Skeletal muscle tissue (tissue), 4 donors: ENCODE results near the gene OGDH. TPM values are rescaled to one million over a fixed set of nuclear protein-coding genes. Genes with fewer than 3 reads are reported as not detected.

Experiments
- H3K27ac ChIP-seq: one replicate; pipeline ENCODE4 v1.7.0; 2013; ENCODE audit warnings: mild to moderate bottlenecking, low read depth, low read length, inconsistent platforms
- H3K27me3 ChIP-seq, 3 donors: one replicate each; pipeline ENCODE4 v1.7.0; 2013; ENCODE audit warnings: low read length in 3 of 3; ENCODE audit not compliant: control insufficient read depth in 3 of 3, insufficient read depth in 3 of 3
- H3K36me3 ChIP-seq, 3 donors: one replicate each; pipeline ENCODE4 v1.7.0; 2013; ENCODE audit warnings: low read length in 3 of 3; ENCODE audit not compliant: control insufficient read depth in 3 of 3, insufficient read depth in 3 of 3
- H3K4me1 ChIP-seq, 3 donors: one replicate each; pipeline ENCODE4 v1.7.0; 2013; ENCODE audit warnings: low read length in 3 of 3, mild to moderate bottlenecking in 3 of 3; ENCODE audit not compliant: control insufficient read depth in 3 of 3, insufficient read depth in 3 of 3
- H3K4me3 ChIP-seq, 3 donors: one replicate each; pipeline ENCODE4 v1.7.0; 2013; ENCODE audit warnings: low read length in 3 of 3
- H3K9ac ChIP-seq, 3 donors: one replicate each; pipeline ENCODE4 v1.7.0; 2013; ENCODE audit warnings: low read length in 3 of 3, mild to moderate bottlenecking in 3 of 3, moderate library complexity in 2 of 3, low read depth in 1 of 3
- H3K9me3 ChIP-seq, 3 donors: one replicate each; pipeline ENCODE4 v1.7.0; 2013; ENCODE audit warnings: low read length in 3 of 3; ENCODE audit not compliant: control insufficient read depth in 3 of 3
- total RNA-seq: library from RNA; depleted of rRNA; stranded (reverse); fragments of >200 nt; gene quantifications from one replicate; pipeline ENCODE4 v1.2.3, GENCODE V29; 2014
- donor health status: Osteomylitis.

The OGDH gene
- total RNA-seq, 1 donor from 2014 or later, result 70.5 TPM

GRCh38 chr7:44636926-44637325 lies 30.5 kb downstream of the OGDH start:
- Histone ChIP-seq H3K36me3 (peaks cover 0 to 2% (median 0%) of the 10 kb centered on the region in 3 donors), H3K9me3 (no peaks in the 10 kb centered on the region), H3K27me3 (no peaks in the 10 kb centered on the region), H3K27ac (peak overlapping the region; percentile 73), H3K4me3 (no peak overlapping the region), H3K9ac (peak overlapping the region in 2 of 3 donors; percentile 13 to 63), H3K4me1 (peaks cover 75 to 88% (median 81%) of the 10 kb centered on the region in 3 donors)

- Histone ChIP-seq H3K27ac (peak overlapping the region; percentile 73), H3K4me3 (no peak overlapping the region), H3K9me3 (no peaks in the 10 kb centered on the region), H3K4me1 (peaks cover 73 to 81% (median 75%) of the 10 kb centered on the region in 3 donors), H3K27me3 (no peaks in the 10 kb centered on the region), H3K9ac (peak overlapping the region in 1 of 3 donors; percentile 63), H3K36me3 (no peaks in the 10 kb centered on the region)
Observed at GRCh38 chr7:44637788-44638594, 31.6 kb downstream of the OGDH start.

- no peaks in the 10 kb centered on the region for H3K27me3 ChIP-seq
- peak overlapping the region in 2 of 3 donors; percentile 33 to 63 for H3K9ac ChIP-seq
- H3K27ac ChIP-seq, result peak overlapping the region; percentile 73
- H3K4me1 ChIP-seq, result peaks cover 67 to 72% (median 68%) of the 10 kb centered on the region in 3 donors
- no peaks in the 10 kb centered on the region for H3K36me3 ChIP-seq
- no peaks in the 10 kb centered on the region for H3K9me3 ChIP-seq
- no peak overlapping the region for H3K4me3 ChIP-seq
Observed at GRCh38 chr7:44638611-44639557, 32.5 kb downstream of the OGDH start.

GRCh38 chr7:44639671-44640321 lies 33.4 kb downstream of the OGDH start:
- H3K4me1 ChIP-seq, result peaks cover 64 to 70% (median 64%) of the 10 kb centered on the region in 3 donors
- peak overlapping the region; percentile 73 for H3K27ac ChIP-seq
- no peaks in the 10 kb centered on the region for H3K36me3 ChIP-seq
- peak overlapping the region in 2 of 3 donors; percentile 47 to 63 for H3K9ac ChIP-seq
- H3K27me3 ChIP-seq, result no peaks in the 10 kb centered on the region
- H3K9me3 ChIP-seq, result no peaks in the 10 kb centered on the region
- peak overlapping the region in 2 of 3 donors; percentile 13 to 36 for H3K4me3 ChIP-seq

GRCh38 chr7:44643206-44643605 lies 36.8 kb downstream of the OGDH start:
- Histone ChIP-seq H3K36me3 (peaks cover 15 to 18% (median 17%) of the 10 kb centered on the region in 3 donors), H3K4me3 (no peak overlapping the region), H3K9me3 (no peaks in the 10 kb centered on the region), H3K4me1 (peaks cover 60 to 67% (median 61%) of the 10 kb centered on the region in 3 donors), H3K27ac (no peak overlapping the region), H3K27me3 (no peaks in the 10 kb centered on the region), H3K9ac (no peak overlapping the region)

- Histone ChIP-seq H3K36me3 (peaks cover 23 to 36% (median 31%) of the 10 kb centered on the region in 3 donors), H3K27ac (no peak overlapping the region)
Observed at GRCh38 chr7:44645254-44645653, 38.8 kb downstream of the OGDH start.

GRCh38 chr7:44645696-44646095 lies 39.3 kb downstream of the OGDH start:
- Histone ChIP-seq H3K9ac (peak overlapping the region in 1 of 3 donors; percentile 40), H3K36me3 (peaks cover 27 to 41% (median 35%) of the 10 kb centered on the region in 3 donors), H3K4me1 (peaks cover 41 to 51% (median 45%) of the 10 kb centered on the region in 3 donors), H3K27ac (no peak overlapping the region), H3K9me3 (no peaks in the 10 kb centered on the region), H3K4me3 (no peak overlapping the region), H3K27me3 (no peaks in the 10 kb centered on the region)

More at GRCh38 chr7:44645254-44645653, 38.8 kb downstream of the OGDH start:
- H3K27me3 ChIP-seq, result no peaks in the 10 kb centered on the region
- no peaks in the 10 kb centered on the region for H3K9me3 ChIP-seq
- H3K4me1 ChIP-seq, result peaks cover 41 to 51% (median 45%) of the 10 kb centered on the region in 3 donors
- peak overlapping the region in 1 of 3 donors; percentile 40 for H3K9ac ChIP-seq
- H3K4me3 ChIP-seq, result no peak overlapping the region

- Histone ChIP-seq H3K4me3 (no peak overlapping the region), H3K9ac (peak overlapping the region in 2 of 3 donors; percentile 36 to 40), H3K4me1 (peaks cover 40 to 53% (median 49%) of the 10 kb centered on the region in 3 donors), H3K9me3 (no peaks in the 10 kb centered on the region), H3K36me3 (peaks cover 28 to 44% (median 37%) of the 10 kb centered on the region in 3 donors), H3K27me3 (no peaks in the 10 kb centered on the region), H3K27ac (peak overlapping the region; percentile 33)
Observed at GRCh38 chr7:44646176-44646920, 39.9 kb downstream of the OGDH start.
